GM19438 (cell line): ENCODE measurements around the gene OGFR.

Experiments used
- ATAC-seq: cut with Tn5 transposase; IDR thresholded peaks from one replicate; pipeline ENCODE4 v1.9.1; 2021; ENCODE audit warnings: low read depth; ENCODE audit not compliant: unreplicated experiment

Gene OGFR

GRCh38 chr20:62768551-62769287 is 35.9 kb upstream of the OGFR start:
- ATAC-seq: no peak

GRCh38 chr20:62769346-62770071 is 35.1 kb upstream of the OGFR start:
- no peak for ATAC-seq

GRCh38 chr20:62770111-62770910 is 34.3 kb upstream of the OGFR start:
- ATAC-seq: no peak

GRCh38 chr20:62770916-62771315 is 33.7 kb upstream of the OGFR start:
- no peak for ATAC-seq

- no peak for ATAC-seq
Measured at GRCh38 chr20:62771396-62772102, 33.1 kb upstream of the OGFR start.

GRCh38 chr20:62772103-62772611 is 32.5 kb upstream of the OGFR start:
- ATAC-seq: no peak

GRCh38 chr20:62772619-62772989 is 32.0 kb upstream of the OGFR start:
- no peak for ATAC-seq

GRCh38 chr20:62772990-62773844 is 31.4 kb upstream of the OGFR start:
- no peak for ATAC-seq

GRCh38 chr20:62773845-62774714 is 30.6 kb upstream of the OGFR start:
- ATAC-seq: no peak

GRCh38 chr20:62774762-62775161 is 29.9 kb upstream of the OGFR start:
- ATAC-seq: no peak

- no peak for ATAC-seq
Measured at GRCh38 chr20:62775206-62775605, 29.4 kb upstream of the OGFR start.

- ATAC-seq: no peak
Measured at GRCh38 chr20:62776035-62776691, 28.5 kb upstream of the OGFR start.

GRCh38 chr20:62776692-62777527 is 27.7 kb upstream of the OGFR start:
- ATAC-seq: no peak

- no peak for ATAC-seq
Measured at GRCh38 chr20:62777528-62777830, 27.2 kb upstream of the OGFR start.

- ATAC-seq: no peak
Measured at GRCh38 chr20:62778058-62778457, 26.6 kb upstream of the OGFR start.

- ATAC-seq: no peak
Measured at GRCh38 chr20:62778601-62779416, 25.8 kb upstream of the OGFR start.

GRCh38 chr20:62779417-62779685 is 25.3 kb upstream of the OGFR start:
- ATAC-seq: no peak
